IPS-15b (cell line): Measurements from ENCODE around the gene OR2A7.
"Not testable (repeated sequence)": the region's sequence is repeated elsewhere in the genome, so short reads cannot be mapped to it uniquely, and the experiment has no call there.

Experiments used
- H3K27me3 ChIP-seq: one replicate; pipeline ENCODE4 v1.6.1; 2013; ENCODE audit warnings: low read length; ENCODE audit not compliant: control insufficient read depth, insufficient read depth
- H3K36me3 ChIP-seq: one replicate; pipeline ENCODE4 v1.6.1; 2013; ENCODE audit warnings: low read length; ENCODE audit not compliant: control insufficient read depth, insufficient read depth
- H3K4me1 ChIP-seq: one replicate; pipeline ENCODE4 v1.6.1; 2013; ENCODE audit warnings: mild to moderate bottlenecking, low read length; ENCODE audit not compliant: control insufficient read depth, insufficient read depth
- H3K4me3 ChIP-seq: one replicate; pipeline ENCODE4 v1.5.1; 2013; ENCODE audit warnings: low read depth, low read length
- H3K9ac ChIP-seq: one replicate; pipeline ENCODE4 v1.6.1; 2013; ENCODE audit warnings: low read depth, mild to moderate bottlenecking, low read length
- H3K9me3 ChIP-seq: one replicate; pipeline ENCODE4 v1.6.1; 2013; ENCODE audit warnings: mild to moderate bottlenecking, low read length; ENCODE audit not compliant: control insufficient read depth, insufficient read depth

OR2A7 gene

DNA sequence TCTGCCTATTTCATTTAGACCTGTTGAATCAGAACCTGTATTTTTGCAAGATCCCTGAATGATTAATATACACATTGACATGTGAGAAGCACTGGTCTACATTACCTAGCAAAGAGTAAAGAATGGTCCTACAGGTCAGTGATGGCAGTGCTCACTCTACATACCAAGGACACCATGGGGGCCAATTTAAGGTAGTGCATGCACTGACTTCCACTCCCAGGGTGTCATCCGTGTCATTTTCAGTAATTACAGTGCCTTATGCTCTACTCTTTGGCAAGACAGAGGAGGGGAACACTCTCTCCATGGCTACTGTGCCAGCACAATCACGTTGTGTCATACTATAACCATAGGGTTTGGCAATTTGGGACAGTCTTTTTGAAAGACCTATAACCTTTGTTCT, 19.2 kb downstream of the OR2A7 start:
- not testable (repeated sequence) for H3K9ac ChIP-seq

DNA sequence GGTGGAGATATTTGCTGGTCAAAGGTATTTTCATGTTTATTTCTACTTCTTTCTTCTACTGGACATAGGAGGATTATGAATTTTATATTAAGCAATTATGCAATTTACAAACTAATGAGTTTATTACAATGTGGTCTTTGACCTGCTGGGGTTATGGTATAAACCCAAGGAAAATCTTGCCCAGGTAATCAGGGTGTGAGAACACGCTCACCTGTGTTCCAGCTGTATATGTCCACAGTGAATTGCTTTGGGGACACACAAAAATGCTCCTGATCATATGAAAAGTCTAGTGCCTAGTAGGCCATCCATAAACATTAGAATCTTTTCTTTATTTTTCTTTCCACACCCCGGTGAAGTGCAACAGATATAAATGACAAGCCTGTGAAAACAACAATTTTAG, 25.2 kb downstream of the OR2A7 start, which contains the start of gene OR2A42:
Gene OR2A42 (minus strand): TSS at position 241 of the 400 bp plus-strand sequence. CDS start 6,762 bp downstream, outside the sequence.
- not testable (repeated sequence) for H3K4me3 ChIP-seq, H3K9ac ChIP-seq, H3K4me1 ChIP-seq, H3K9me3 ChIP-seq, H3K27me3 ChIP-seq, H3K36me3 ChIP-seq

More for the DNA sequence above, 19.2 kb downstream of the OR2A7 start:
- not testable (repeated sequence) for H3K27me3 ChIP-seq, H3K9me3 ChIP-seq, H3K36me3 ChIP-seq, H3K4me3 ChIP-seq, H3K4me1 ChIP-seq

DNA sequence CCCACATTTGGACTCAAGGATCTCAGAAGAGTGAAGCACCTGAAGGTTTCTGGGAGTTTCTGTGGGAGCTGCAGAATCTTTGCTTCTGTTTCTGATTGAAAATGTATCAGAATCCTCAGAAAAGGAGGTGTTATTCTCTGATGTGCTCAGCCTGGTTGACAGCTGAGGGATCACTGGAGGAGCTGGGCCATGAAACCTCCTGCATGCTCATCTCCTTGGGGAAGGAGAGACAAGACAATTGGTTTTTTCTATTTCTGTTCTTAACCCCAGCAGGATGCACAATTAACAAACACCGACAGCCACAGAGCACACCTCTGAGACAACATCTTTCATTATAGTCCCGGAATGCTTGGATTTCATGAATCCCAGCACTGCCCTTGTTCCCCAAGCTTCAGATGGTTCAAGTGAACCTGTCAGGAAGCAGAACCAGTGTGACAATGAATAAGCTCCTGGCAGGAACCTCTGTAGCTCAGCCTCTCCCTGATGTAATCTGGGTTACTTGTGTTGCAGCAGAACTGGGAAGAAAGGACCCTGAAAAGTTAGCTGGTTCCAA, 26.0 kb downstream of the OR2A7 start:
- not testable (repeated sequence) for H3K36me3 ChIP-seq, H3K4me1 ChIP-seq, H3K27me3 ChIP-seq, H3K4me3 ChIP-seq, H3K9ac ChIP-seq, H3K9me3 ChIP-seq

DNA sequence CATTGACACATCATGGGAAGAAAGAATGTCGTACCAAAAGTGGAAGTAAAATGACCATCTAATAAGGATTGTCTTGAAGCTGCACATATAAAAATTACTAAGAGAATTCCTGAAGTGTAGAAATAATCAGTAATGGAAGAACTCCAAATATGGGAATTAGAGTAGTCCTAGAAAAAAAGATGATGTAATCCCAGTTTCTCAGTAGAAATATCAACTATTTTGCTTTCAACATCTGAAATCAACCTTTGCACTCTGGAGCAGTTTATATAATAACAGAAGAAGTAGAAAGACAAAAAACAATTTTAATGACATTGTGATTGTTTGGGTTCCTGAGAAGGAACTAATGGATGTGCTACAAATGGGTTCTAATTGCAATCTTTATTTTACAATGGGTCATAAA, 31.6 kb downstream of the OR2A7 start:
- not testable (repeated sequence) for H3K4me1 ChIP-seq, H3K9me3 ChIP-seq, H3K36me3 ChIP-seq, H3K4me3 ChIP-seq, H3K27me3 ChIP-seq, H3K9ac ChIP-seq

DNA sequence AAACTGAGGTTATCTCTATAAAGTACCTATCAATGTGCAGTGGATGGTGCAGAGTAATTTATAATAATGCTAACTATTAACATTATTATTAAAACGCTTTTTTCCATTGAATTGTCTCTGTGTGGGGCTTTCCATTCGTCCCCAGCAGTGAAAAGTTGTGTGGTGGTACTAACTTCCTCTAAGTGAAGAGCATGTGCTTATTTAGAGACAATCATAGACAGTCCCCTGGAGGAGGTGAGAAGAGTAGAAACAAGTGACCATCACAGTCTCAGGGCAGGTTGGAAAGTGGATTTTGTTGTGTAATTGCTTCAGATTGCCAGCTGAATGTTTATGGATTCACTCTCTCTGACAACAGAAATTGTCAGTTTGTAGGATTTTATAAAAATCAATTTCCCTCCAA, 33.6 kb downstream of the OR2A7 start:
- H3K4me1 ChIP-seq, H3K9me3 ChIP-seq, H3K4me3 ChIP-seq, H3K9ac ChIP-seq, H3K36me3 ChIP-seq, H3K27me3 ChIP-seq: not testable (repeated sequence)

DNA sequence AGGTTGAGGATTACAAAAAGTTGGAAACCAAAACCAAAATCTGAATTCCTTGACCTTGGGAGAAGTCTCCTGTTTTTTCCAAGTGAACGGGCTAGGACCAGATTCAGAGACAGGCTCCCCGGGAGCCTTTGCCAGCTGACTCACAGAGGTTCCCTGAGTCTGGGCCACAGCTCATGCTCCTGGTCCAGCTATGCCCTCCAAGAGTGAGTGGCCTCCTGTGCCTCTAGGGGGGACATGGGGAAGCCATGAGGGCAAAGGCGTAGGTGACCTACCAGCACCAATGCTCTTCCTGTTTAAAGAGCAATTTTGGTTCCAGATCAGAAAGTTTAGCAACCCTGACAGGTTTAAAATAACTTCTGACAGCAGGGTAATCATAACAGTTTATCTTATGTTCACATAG, 35.8 kb downstream of the OR2A7 start:
- H3K4me1 ChIP-seq, H3K4me3 ChIP-seq, H3K27me3 ChIP-seq, H3K9ac ChIP-seq, H3K9me3 ChIP-seq, H3K36me3 ChIP-seq: not testable (repeated sequence)

DNA sequence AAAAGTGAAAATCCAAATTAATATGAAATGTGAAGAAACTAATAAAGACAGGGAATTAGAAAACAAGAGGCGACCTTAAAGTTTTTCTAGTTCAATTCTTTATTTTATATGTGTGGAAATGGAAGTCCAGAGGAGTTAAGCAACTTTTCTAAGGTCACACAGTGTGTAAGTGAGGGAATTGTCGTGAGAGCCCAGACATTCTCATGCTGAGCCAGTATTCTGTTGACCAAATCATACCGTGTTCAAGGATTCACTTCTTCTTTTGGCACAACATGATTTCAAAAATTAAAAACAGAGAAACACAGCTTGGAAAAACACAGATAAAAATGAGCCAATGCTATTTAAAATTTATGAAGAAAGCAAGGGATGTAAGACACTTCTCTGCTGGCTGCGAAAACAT, 37.7 kb downstream of the OR2A7 start:
- H3K4me3 ChIP-seq, H3K27me3 ChIP-seq, H3K36me3 ChIP-seq, H3K9me3 ChIP-seq, H3K4me1 ChIP-seq, H3K9ac ChIP-seq: not testable (repeated sequence)

DNA sequence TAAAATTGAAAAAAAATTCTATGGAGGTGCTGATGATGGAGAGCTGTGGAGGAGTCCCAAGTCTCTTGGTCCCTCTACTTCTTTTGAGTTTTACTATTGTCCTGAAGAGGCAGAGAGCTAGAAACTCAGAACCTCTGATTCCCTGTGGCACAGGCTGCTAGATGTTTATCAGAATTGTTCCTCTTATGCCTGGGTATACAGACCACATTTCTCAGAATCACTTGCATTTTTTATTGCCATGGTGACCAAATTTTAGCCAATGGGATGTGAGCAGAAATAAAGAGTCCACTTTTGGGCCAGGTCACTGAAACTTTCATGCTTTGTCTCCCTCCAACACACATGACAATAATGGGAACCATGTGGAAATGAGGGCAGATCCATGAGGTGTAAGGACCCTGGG, 40.9 kb downstream of the OR2A7 start:
- H3K9ac ChIP-seq, H3K9me3 ChIP-seq, H3K4me3 ChIP-seq, H3K27me3 ChIP-seq, H3K36me3 ChIP-seq, H3K4me1 ChIP-seq: not testable (repeated sequence)

DNA sequence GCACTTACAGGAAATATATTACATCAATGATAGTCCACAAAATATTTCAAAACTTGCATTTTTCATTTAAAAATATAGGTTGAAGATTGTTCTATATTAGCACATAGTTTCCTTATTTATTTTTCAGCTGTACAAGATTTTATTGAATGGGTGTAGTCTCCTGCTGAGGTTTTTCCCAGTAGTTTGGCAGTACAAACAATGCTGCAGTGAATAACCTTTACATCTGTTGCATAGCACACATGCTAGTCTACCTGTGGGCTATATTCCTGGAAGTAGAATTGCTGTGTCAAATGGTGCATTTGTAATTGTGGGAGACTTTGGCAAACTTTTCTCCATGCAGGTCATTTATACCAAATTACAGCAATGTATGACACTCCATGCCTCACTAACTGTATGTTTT, 44.1 kb downstream of the OR2A7 start:
- not testable (repeated sequence) for H3K9ac ChIP-seq, H3K36me3 ChIP-seq, H3K9me3 ChIP-seq, H3K27me3 ChIP-seq, H3K4me1 ChIP-seq, H3K4me3 ChIP-seq

DNA sequence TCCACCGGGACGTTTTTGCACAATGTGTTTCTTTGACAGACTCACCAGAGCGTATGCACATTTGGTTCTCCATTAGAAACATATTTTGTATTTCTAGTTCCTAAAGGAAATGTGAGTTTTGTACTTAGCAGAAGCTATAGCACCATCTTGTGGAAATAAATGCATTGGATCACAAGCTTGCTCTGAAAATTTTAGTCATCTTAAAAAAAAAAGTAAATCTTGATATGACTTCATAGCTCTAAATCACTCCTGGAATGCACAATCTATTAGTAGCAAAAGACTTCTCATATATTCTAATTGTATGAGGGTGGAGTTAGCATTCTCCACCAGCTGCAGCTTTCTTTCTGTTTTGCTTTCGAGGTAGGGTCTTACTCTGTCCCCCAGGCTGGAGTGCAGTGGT, 45.4 kb downstream of the OR2A7 start:
- not testable (repeated sequence) for H3K36me3 ChIP-seq, H3K9ac ChIP-seq, H3K4me3 ChIP-seq, H3K9me3 ChIP-seq, H3K4me1 ChIP-seq, H3K27me3 ChIP-seq

DNA sequence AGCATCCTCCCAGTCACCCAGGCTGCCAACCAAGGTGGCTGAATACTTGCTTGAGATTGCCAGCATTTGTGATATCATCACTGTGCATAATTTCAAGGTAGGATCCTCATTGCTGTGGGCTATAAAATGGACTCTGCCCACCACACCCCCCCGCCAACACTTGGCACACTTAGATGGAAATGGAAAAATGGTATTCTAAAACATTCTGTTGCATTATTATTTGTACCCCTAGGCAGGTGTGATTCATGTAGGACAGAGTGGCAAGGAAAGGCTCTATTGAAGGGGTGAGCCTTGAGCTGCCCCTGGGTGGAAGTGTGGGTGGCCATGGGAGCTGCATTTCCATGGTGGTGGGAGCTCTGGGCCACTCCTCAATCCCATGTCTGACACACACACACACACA, 46.0 kb downstream of the OR2A7 start:
- H3K4me1 ChIP-seq, H3K36me3 ChIP-seq, H3K9me3 ChIP-seq, H3K9ac ChIP-seq, H3K4me3 ChIP-seq, H3K27me3 ChIP-seq: not testable (repeated sequence)

DNA sequence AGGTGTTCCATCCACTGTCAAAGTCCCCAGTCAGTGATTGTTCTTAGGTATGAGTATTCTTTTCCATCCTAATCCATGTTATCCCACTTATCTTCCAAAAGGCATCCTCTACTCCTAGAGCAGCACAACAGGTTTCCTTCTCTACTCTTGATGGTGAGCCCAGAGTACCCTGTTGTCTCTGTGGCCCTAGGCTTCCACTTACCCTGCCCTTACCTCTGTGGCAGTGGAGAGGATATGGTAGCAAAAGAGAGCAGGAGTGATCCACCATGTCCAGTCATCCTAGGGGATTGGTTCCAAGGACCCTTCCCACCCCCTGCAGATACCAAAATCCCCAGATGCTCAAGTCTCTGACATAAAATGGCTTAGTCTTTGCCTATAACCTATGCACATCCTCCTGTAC, 47.4 kb downstream of the OR2A7 start:
- not testable (repeated sequence) for H3K9ac ChIP-seq, H3K9me3 ChIP-seq, H3K4me1 ChIP-seq, H3K36me3 ChIP-seq, H3K27me3 ChIP-seq, H3K4me3 ChIP-seq
